Body of pancreas (tissue), 4 donors: ENCODE results near the gene SEZ6L2.

Experiments used
- POLR2A ChIP-seq, 3 donors: fragments of 450-650 bp; IDR thresholded peaks; one replicate each; pipeline ENCODE4 v1.6.1; 2016; ENCODE audit warnings: antibody characterized with exemption in 3 of 3, mild to moderate bottlenecking in 2 of 3
- TF ChIP-seq, protein P1 (sequence below), 7 experiments: fragments of 450-650 bp in 4 of 7; fragments of 200-600 bp in 3 of 7; sonication (generic) in 3 of 7; IDR thresholded peaks; one replicate each; pipeline ENCODE4 v1.5.1; 2016 to 2019; ENCODE audit warnings: antibody characterized with exemption in 7 of 7

- no peak for TF ChIP-seq POLR2A (IDR thresholded peaks at IDR 0.05)
- TF ChIP-seq, protein P1, sequence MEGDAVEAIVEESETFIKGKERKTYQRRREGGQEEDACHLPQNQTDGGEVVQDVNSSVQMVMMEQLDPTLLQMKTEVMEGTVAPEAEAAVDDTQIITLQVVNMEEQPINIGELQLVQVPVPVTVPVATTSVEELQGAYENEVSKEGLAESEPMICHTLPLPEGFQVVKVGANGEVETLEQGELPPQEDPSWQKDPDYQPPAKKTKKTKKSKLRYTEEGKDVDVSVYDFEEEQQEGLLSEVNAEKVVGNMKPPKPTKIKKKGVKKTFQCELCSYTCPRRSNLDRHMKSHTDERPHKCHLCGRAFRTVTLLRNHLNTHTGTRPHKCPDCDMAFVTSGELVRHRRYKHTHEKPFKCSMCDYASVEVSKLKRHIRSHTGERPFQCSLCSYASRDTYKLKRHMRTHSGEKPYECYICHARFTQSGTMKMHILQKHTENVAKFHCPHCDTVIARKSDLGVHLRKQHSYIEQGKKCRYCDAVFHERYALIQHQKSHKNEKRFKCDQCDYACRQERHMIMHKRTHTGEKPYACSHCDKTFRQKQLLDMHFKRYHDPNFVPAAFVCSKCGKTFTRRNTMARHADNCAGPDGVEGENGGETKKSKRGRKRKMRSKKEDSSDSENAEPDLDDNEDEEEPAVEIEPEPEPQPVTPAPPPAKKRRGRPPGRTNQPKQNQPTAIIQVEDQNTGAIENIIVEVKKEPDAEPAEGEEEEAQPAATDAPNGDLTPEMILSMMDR (IDR thresholded peaks at IDR 0.05): no peak
These were observed 10.0 kb upstream of the SEZ6L2 start for GRCh38 chr16:29909391-29909790.
